Lung (tissue), 12 donors: ENCODE results near the gene SSU72. TPM values are rescaled to one million over a fixed set of nuclear protein-coding genes. Genes with fewer than 3 reads are reported as not detected.

Experiments
- ATAC-seq: fragments of 200-7000 bp; cut with Tn5 transposase; one replicate; pipeline ENCODE4 v1.9.1; 2020; ENCODE audit warnings: moderate number of reproducible peaks; ENCODE audit not compliant: insufficient read depth, low FRiP score
- DNase-seq, 3 donors: peaks; one replicate each; pipeline ENCODE4 v3.0.0-alpha.2; 2013 to 2017
- H3K27ac ChIP-seq, 2 donors: one replicate each; pipeline ENCODE4 v1.5.1; 2013; ENCODE audit warnings: mild to moderate bottlenecking in 2 of 2, moderate library complexity in 2 of 2, control low read depth in 1 of 2, inconsistent platforms in 1 of 2, low read depth in 1 of 2, low read length in 1 of 2
- H3K27me3 ChIP-seq, 3 donors: one replicate each; pipeline ENCODE4 v1.5.1; 2013; ENCODE audit warnings: low read length in 2 of 3; ENCODE audit not compliant: control insufficient read depth in 3 of 3, insufficient read depth in 3 of 3
- H3K36me3 ChIP-seq, 4 donors: one replicate each; pipeline ENCODE4 v1.5.1; 2013; ENCODE audit warnings: low read length in 4 of 4, mild to moderate bottlenecking in 1 of 4, moderate library complexity in 1 of 4; ENCODE audit not compliant: control insufficient read depth in 4 of 4, insufficient read depth in 4 of 4
- H3K4me1 ChIP-seq, 5 donors: one replicate each; pipeline ENCODE4 v1.5.1; 2013; ENCODE audit warnings: low read length in 5 of 5, mild to moderate bottlenecking in 2 of 5, moderate library complexity in 1 of 5; ENCODE audit not compliant: control insufficient read depth in 5 of 5, insufficient read depth in 5 of 5
- H3K4me3 ChIP-seq: one replicate; pipeline ENCODE4 v1.5.1; 2013; ENCODE audit warnings: mild to moderate bottlenecking, control low read depth, moderate library complexity
- H3K9ac ChIP-seq, 2 donors: one replicate each; pipeline ENCODE4 v1.5.1; 2013; ENCODE audit warnings: low read length in 2 of 2, control low read depth in 1 of 2; ENCODE audit not compliant: insufficient read depth in 1 of 2
- H3K9me3 ChIP-seq, 4 donors: one replicate each; pipeline ENCODE4 v1.5.1; 2013; ENCODE audit warnings: low read length in 3 of 4, mild to moderate bottlenecking in 1 of 4, moderate library complexity in 1 of 4; ENCODE audit not compliant: control insufficient read depth in 4 of 4, insufficient read depth in 3 of 4
- CTCF ChIP-seq: IDR thresholded peaks from 2 replicates; pipeline ENCODE4 v1.5.1; 2012; ENCODE audit warnings: mild to moderate bottlenecking; ENCODE audit errors: control extremely low read depth, extremely low read depth
- WGBS, 2 donors: extraction: QIAGEN DNeasy Blood & Tissue Kit; methylation state at CpG; one replicate each; pipeline ENCODE4 v1.1.7; 2013; 5-methylcytosine and 5-hydroxymethylcytosine counted together
- polyA plus RNA-seq, 2 donors: library from polyadenylated mRNA; stranded (reverse); fragments of 200-250 nt; gene quantifications; one replicate each; pipeline ENCODE4 v1.2.1, GENCODE V29; 2013
- total RNA-seq, 2 donors: library from RNA; depleted of rRNA in 1 of 2; stranded (reverse); fragments of >200 nt in 1 of 2; gene quantifications; one replicate each; pipeline ENCODE4 v1.2.1, GENCODE V29; 2014 to 2021
- donor health status: control.
- donor health status: control.
- donor health status: Bipolar disorder and iron deficiency.
- donor health status: healthy.
- donor health status: DM: yes; HTN: yes; CAD: no.

The SSU72 gene
- total and polyA plus RNA-seq, 4 donors: 63.7 to 128 (median 100) TPM

DNA sequence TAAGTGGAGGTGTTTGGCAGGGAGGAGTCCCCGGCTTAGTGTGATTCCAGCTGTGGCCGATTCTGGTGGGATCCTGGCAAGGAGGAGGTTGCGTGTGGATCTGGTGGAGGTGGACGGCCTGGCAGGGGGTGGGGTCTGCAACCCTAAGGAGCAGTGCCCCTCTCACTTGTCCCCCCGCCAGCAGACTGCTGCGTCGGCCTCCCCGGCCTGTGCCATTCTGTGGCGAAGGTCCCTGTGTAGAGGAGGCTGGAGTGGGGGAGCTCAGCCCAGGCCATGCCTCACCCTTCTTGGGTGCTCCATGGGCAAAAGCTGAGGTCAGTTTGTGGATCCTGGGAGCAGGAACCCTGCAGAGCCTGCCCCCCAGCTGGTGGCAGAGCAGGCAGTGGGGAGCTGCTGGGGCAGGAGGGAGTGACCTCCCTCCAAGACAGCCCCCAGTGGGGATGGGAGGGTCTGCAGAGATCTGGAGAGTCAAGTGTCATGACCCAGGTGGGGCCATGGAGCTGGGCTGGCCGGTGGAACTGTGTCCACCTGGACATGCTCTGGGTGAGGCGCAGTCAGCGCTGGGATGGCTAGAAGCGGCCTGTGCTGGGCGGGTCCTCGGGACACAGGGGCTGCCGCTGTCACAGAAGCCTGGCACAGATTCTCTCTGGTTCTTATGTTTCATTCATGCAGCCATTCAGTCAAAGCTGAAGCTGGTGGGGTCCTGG is 45.9 kb upstream of the SSU72 start:
- H3K4me3 ChIP-seq: no peak overlapping the region
- H3K27me3 ChIP-seq: no peaks in the 10 kb centered on the region
- no peak overlapping the region for H3K9ac ChIP-seq
- TF ChIP-seq CTCF: no peak
- ATAC-seq (no peak), DNase-seq (no peak)
- H3K36me3 ChIP-seq: peaks cover 0 to 15% (median 13%) of the 10 kb centered on the region in 4 donors
- 91 to 93% methylated on average over 16 of the region's 16 CpGs for WGBS, 2 donors
- peaks cover 0 to 22% (median 7%) of the 10 kb centered on the region in 5 donors for H3K4me1 ChIP-seq
- H3K9me3 ChIP-seq: no peaks in the 10 kb centered on the region
- peak overlapping the region in 1 of 2 donors; percentile 58 for H3K27ac ChIP-seq

GRCh38 chr1:1619917-1620361 is 45.3 kb upstream of the SSU72 start:
- H3K36me3 ChIP-seq: peaks cover 0 to 15% (median 13%) of the 10 kb centered on the region in 4 donors
- H3K27me3 ChIP-seq: no peaks in the 10 kb centered on the region
- DNase-seq (no peak), ATAC-seq (no peak)
- peak overlapping the region in 1 of 2 donors; percentile 14 for H3K27ac ChIP-seq
- WGBS, 2 donors: 82 to 89% methylated on average over 14 of the region's 14 CpGs
- no peak for TF ChIP-seq CTCF
- no peak overlapping the region for H3K4me3 ChIP-seq
- peaks cover 0 to 19% (median 7%) of the 10 kb centered on the region in 5 donors for H3K4me1 ChIP-seq
- no peaks in the 10 kb centered on the region for H3K9me3 ChIP-seq
- H3K9ac ChIP-seq: no peak overlapping the region

- H3K4me1 ChIP-seq: peaks cover 0 to 25% (median 13%) of the 10 kb centered on the region in 5 donors
- H3K9me3 ChIP-seq: no peaks in the 10 kb centered on the region
- H3K4me3 ChIP-seq: no peak overlapping the region
- no peak overlapping the region for H3K27ac ChIP-seq
- H3K9ac ChIP-seq: no peak overlapping the region
- TF ChIP-seq CTCF: no peak
- ATAC-seq (no peak), DNase-seq (no peak)
- WGBS, 2 donors: 94 to 97% methylated on average over 9 of the region's 9 CpGs
- no peaks in the 10 kb centered on the region for H3K27me3 ChIP-seq
- peaks cover 0 to 12% (median 9%) of the 10 kb centered on the region in 4 donors for H3K36me3 ChIP-seq
Observed at GRCh38 chr1:1618396-1619068, 43.9 kb upstream of the SSU72 start.
